OCI-LY7 (cell line): ENCODE measurements around the gene PLCB1. TPM values are rescaled to one million over a fixed set of nuclear protein-coding genes. Genes with fewer than 3 reads are reported as not detected.

Experiments used
- BruUV-seq: library from RNA; stranded (reverse); fragments of 400-500 nt; replicated peaks from 2 replicates; lab custom pipeline; 2021; lab: Mats Ljungman, UMichigan
- CTCF ChIA-PET: fragments of 300-600 bp; sonication (Branson Sonifier 250); formaldehyde crosslinking; loops from one replicate; lab custom pipeline; 2022; ENCODE audit warnings: antibody characterized with exemption; ENCODE audit not compliant: unreplicated experiment; lab: Charles Lee
- POLR2A ChIA-PET: fragments of 300-600 bp; sonication (Branson Sonifier 250); formaldehyde crosslinking; loops from one replicate; lab custom pipeline; 2022; ENCODE audit warnings: antibody characterized with exemption; lab: Charles Lee
- DNase-seq: peaks from one replicate; pipeline ENCODE4 v3.0.0-alpha.2; 2015; ENCODE audit warnings: low spot score
- H2AFZ ChIP-seq: fragments of 200-600 bp; sonication (generic), shearing (Covaris generic); 2 replicates; pipeline ENCODE4 v1.6.1; 2014; ENCODE audit warnings: mild to moderate bottlenecking, antibody characterized with exemption, low read length, moderate library complexity
- H3K27ac ChIP-seq: fragments of 200-600 bp; sonication (generic); 2 replicates; pipeline ENCODE4 v1.5.1; 2014; ENCODE audit warnings: mixed run types, low read depth, mild to moderate bottlenecking, moderate library complexity, low read length, inconsistent platforms; ENCODE audit not compliant: poor library complexity, severe bottlenecking
- H3K36me3 ChIP-seq: fragments of 200-600 bp; sonication (generic); 2 replicates; pipeline ENCODE4 v1.6.1; 2014; ENCODE audit warnings: mild to moderate bottlenecking, antibody characterized with exemption, low read length, moderate library complexity, mixed read lengths; ENCODE audit not compliant: insufficient read depth
- H3K4me1 ChIP-seq: fragments of 200-600 bp; sonication (generic); 2 replicates; pipeline ENCODE4 v1.5.1; 2014; ENCODE audit warnings: mild to moderate bottlenecking, low read length; ENCODE audit not compliant: insufficient read depth, poor library complexity, severe bottlenecking
- H3K4me2 ChIP-seq: fragments of 200-600 bp; sonication (generic); 2 replicates; pipeline ENCODE4 v1.6.1; 2014; ENCODE audit warnings: mild to moderate bottlenecking, low read length
- H3K4me3 ChIP-seq: fragments of 200-600 bp; sonication (generic); 2 replicates; pipeline ENCODE4 v1.5.1; 2014; ENCODE audit warnings: mild to moderate bottlenecking, low read depth, low read length; ENCODE audit not compliant: poor library complexity, severe bottlenecking
- H3K79me2 ChIP-seq: fragments of 200-600 bp; sonication (generic); 2 replicates; pipeline ENCODE4 v1.6.1; 2016; ENCODE audit warnings: low read depth, mild to moderate bottlenecking, low read length, moderate library complexity, mixed read lengths; ENCODE audit not compliant: insufficient read depth
- H3K9me2 ChIP-seq: fragments of 200-600 bp; sonication (generic); 2 replicates; pipeline ENCODE4 v1.6.1; 2016; ENCODE audit warnings: mild to moderate bottlenecking, low read length, mixed read lengths; ENCODE audit not compliant: insufficient read depth
- H3K9me3 ChIP-seq: fragments of 200-600 bp; sonication (generic); 2 replicates; pipeline ENCODE4 v1.6.1; 2014; ENCODE audit warnings: mild to moderate bottlenecking, mixed run types, low read length, mixed read lengths
- H4K20me1 ChIP-seq: fragments of 200-600 bp; sonication (generic); 2 replicates; pipeline ENCODE4 v1.6.1; 2014; ENCODE audit warnings: mild to moderate bottlenecking, antibody characterized with exemption, low read length, moderate library complexity, mixed read lengths; ENCODE audit not compliant: insufficient read depth
- CTCF ChIP-seq: fragments of 200-600 bp; sonication (generic); conservative IDR thresholded peaks from 2 replicates; pipeline ENCODE4 v1.5.1; 2014; ENCODE audit warnings: mild to moderate bottlenecking, antibody characterized with exemption, low read length, moderate library complexity, mixed read lengths
- EZH2phosphoT487 ChIP-seq: fragments of 200-600 bp; sonication (generic); IDR thresholded peaks from 2 replicates; pipeline ENCODE4 v1.6.1; 2018; ENCODE audit warnings: low read depth, borderline replicate concordance, mild to moderate bottlenecking, mixed run types, antibody characterized with exemption, low read length, moderate library complexity, mixed read lengths
- intact Hi-C: fragments of 100-400 bp; cut with micrococcal nuclease; formaldehyde crosslinking; loops from one replicate; pipeline ENCODE4 v1.10.0; 2022; ENCODE audit not compliant: unreplicated experiment
- total RNA-seq, 2 experiments: library from RNA; depleted of rRNA in 1 of 2; stranded (reverse); fragments of >200 nt in 1 of 2; shearing (Covaris generic) in 1 of 2; gene quantifications; 2 replicates each; pipeline ENCODE4 v1.2.3, GENCODE V29; 2014 to 2022

Gene PLCB1
- total RNA-seq, 2 experiments from 2014 or later, result 14.6 to 30.5 TPM

GRCh38 chr20:8778387-8778786, 646.3 kb downstream of the PLCB1 start:
- no peak overlapping the region for H3K27ac ChIP-seq
- no peaks in the 10 kb centered on the region for H3K9me3 ChIP-seq
- DNase-seq, result no peak
- H3K4me3 ChIP-seq, result no peak overlapping the region
- no peaks in the 10 kb centered on the region for H3K36me3 ChIP-seq
- H3K79me2 ChIP-seq, result no peaks in the 10 kb centered on the region
- intact Hi-C loops, result no loop called here
- POLR2A ChIA-PET, result no interaction called here
- TF ChIP-seq EZH2phosphoT487, result no peak
- no peaks in the 10 kb centered on the region for H3K9me2 ChIP-seq
- no peaks in the 10 kb centered on the region for H4K20me1 ChIP-seq
- no peaks in the 10 kb centered on the region for H3K4me1 ChIP-seq
- no peak overlapping the region for H2AFZ ChIP-seq
- H3K4me2 ChIP-seq, result no peak overlapping the region
- BruUV-seq, result no TSS peak
- CTCF ChIA-PET, result no interaction called here

GRCh38 chr20:8780915-8781314, 648.8 kb downstream of the PLCB1 start:
- intact Hi-C loops, result no loop called here
- DNase-seq, result no peak
- H3K36me3 ChIP-seq, result no peaks in the 10 kb centered on the region
- H3K79me2 ChIP-seq, result no peaks in the 10 kb centered on the region
- no peak overlapping the region for H3K4me3 ChIP-seq
- H3K4me2 ChIP-seq, result no peak overlapping the region
- H3K4me1 ChIP-seq, result no peaks in the 10 kb centered on the region
- no peaks in the 10 kb centered on the region for H4K20me1 ChIP-seq
- no peaks in the 10 kb centered on the region for H3K9me3 ChIP-seq
- ChIA-PET CTCF (no interaction called here), POLR2A (no interaction called here)
- no TSS peak for BruUV-seq
- no peak overlapping the region for H3K27ac ChIP-seq
- H2AFZ ChIP-seq, result no peak overlapping the region
- TF ChIP-seq CTCF, result no peak
- no peak for TF ChIP-seq EZH2phosphoT487
- no peaks in the 10 kb centered on the region for H3K9me2 ChIP-seq

- no peak for DNase-seq
- no TSS peak for BruUV-seq
- POLR2A ChIA-PET, result no interaction called here
These were observed 650.7 kb downstream of the PLCB1 start for GRCh38 chr20:8782804-8783203.

More at GRCh38 chr20:8782804-8783203, 650.7 kb downstream of the PLCB1 start:
- no peak overlapping the region for H3K4me2 ChIP-seq
- H3K27ac ChIP-seq, result no peak overlapping the region
- no peaks in the 10 kb centered on the region for H4K20me1 ChIP-seq
- CTCF ChIA-PET, result no interaction called here
- no peaks in the 10 kb centered on the region for H3K9me3 ChIP-seq
- intact Hi-C loops, result no loop called here
- TF ChIP-seq EZH2phosphoT487 (no peak), CTCF (no peak)
- no peaks in the 10 kb centered on the region for H3K36me3 ChIP-seq
- no peaks in the 10 kb centered on the region for H3K9me2 ChIP-seq
- no peak overlapping the region for H2AFZ ChIP-seq
- H3K4me1 ChIP-seq, result no peaks in the 10 kb centered on the region
- no peaks in the 10 kb centered on the region for H3K79me2 ChIP-seq
- H3K4me3 ChIP-seq, result no peak overlapping the region
